HG02610 (cell line): Measurements from ENCODE around the gene DTNB.
A peak's percentile ranks its signal among the peaks of the same experiment; 100 is the strongest.
"Not testable (repeated sequence)": the region's sequence is repeated elsewhere in the genome, so short reads cannot be mapped to it uniquely, and the experiment has no call there.

ENCODE experiments used
- ATAC-seq: cut with Tn5 transposase; IDR thresholded peaks from one replicate; pipeline ENCODE4 v1.9.1; 2021; ENCODE audit warnings: mild to moderate bottlenecking, moderate library complexity; ENCODE audit not compliant: unreplicated experiment

The DTNB gene

DNA sequence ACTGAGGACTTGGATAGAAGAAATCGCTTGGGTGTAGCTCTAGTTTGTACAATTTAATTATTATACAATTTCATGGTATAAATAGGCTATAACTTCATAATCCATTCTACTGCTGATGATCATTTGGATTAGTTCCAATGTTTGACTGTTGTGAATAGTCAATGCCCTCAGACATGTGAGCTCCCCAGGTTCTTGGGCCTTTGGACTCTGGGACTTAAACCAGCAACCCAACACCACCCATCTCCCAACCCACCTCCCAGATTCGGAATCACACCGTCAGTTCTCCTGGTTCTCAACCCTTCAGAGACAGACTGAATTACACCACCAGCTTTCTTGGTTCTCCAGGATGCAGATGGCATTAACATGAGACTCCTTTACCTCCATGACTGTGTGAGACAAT, 247.1 kb downstream of the DTNB start:
- no peak for ATAC-seq

DNA sequence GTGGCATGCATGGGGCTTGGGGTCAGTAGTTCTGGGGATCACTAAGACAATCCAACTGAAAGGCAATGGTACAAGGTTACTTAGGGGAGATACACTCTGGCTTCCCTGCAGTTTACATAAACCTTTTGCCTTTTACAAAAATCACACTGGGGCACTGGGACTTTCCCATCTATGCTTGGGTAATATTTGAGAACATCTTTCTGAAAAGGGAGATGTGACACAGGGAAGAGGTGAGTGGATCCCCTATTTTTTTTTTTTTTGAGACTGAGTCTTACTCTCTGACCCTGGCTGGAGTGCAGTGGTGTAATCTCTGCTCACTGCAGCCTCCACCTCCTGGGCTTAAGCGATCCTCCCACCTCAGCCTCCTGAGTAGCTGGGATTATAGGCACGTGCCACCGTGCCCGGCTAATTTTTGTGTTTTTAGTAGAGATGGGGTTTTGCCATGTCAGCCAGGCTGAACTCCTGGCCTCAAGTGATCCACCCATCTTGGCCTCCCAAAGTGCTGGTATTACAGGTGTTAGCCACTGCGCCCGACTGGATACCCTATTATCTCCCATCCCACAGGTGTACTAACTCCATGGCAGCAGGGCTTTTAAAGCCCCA, 248.8 kb downstream of the DTNB start:
- no peak for ATAC-seq

DNA sequence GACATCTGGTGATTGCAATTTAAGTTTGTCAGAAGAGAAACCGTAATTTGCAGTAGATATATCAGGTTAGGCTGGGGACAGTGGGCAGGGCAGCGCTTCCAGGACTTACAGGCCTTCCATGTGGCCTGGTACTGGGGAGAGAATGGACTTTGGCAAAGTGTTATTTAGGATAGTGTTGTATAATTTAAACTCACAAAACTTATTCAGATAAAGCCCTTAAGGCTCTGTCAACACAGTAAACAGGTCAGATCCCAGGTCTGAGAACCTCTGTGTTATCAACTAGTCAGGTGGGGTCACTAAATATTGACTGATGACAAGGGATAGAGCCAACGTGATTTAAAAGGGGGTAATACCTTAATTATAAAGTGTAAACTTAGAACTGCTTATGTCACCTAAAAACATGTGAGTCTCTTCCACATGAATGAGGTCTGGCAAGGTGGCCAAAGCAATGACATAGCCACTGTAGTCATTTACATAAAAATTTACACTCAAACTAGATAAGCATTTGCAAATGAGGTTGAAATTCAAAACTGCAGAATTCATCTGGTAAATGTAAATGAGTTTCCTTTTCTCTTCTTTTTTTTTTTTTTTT, 251.5 kb downstream of the DTNB start:
- ATAC-seq: no peak

DNA sequence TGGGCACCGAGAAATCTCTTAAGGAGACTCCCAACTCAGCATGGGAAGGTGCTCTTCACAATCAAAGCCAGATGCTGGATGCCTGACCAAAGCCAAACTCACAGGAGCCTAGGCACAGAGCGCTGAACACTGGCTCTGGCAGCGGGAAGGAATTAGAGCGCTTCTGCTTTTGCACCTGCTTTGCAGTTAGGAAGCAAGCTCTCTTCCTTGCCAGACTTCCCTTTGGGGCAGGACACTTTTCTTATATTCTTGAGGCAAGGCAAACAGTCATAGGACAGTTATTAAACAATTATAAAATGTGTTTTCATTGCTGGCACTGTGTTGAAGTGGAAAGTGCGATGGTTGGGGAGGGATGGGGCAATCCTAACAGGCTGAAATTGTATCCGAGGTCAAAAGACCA, 252.1 kb downstream of the DTNB start:
- ATAC-seq: no peak

DNA sequence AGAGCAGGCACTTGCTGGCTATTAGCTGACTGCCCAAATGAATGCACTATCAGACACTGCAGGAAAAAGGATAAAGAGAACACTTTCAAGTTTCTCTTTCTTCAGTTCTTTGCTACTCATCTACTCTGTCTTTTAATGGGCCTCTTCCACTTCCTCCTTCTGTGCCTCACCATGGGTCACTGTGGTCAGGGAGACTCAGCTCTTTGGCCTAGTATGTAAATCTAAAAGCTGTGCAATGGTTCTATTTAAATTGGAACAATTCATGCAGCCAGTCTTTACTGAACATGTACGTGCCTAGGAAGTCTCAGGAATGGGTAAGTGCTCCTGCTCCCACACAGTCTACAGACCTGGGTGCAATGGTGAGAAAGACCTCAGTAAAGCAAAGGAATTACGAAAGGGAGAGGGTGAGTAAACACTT, 252.5 kb downstream of the DTNB start:
- ATAC-seq: peak; percentile 47

DNA sequence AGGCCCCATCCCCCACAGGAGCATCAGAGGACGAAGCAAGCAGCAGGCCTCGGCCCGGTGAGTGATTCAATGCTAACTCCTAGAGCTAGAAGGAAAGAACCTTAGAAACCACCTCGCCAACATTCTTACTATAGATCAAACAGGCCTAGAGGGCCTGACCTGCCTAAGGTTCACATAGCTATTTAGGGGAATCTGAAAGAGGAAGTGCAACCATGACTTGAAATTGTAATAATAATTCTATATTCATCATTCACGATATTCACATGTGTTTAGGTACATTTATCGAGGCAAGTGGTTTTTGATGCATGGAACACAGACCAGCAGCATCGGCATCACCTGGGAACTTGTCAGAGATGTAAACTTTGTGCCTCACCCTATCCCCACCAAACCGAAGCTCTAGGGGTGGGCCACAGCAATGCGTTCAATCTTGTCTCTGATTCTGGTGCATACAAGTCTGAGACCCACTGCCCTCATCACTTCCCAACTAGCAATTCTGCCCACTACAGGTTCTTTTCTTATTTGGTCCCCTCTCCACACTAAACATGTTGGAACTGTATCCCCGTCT, 253.6 kb downstream of the DTNB start:
- peak; percentile 68 for ATAC-seq

DNA sequence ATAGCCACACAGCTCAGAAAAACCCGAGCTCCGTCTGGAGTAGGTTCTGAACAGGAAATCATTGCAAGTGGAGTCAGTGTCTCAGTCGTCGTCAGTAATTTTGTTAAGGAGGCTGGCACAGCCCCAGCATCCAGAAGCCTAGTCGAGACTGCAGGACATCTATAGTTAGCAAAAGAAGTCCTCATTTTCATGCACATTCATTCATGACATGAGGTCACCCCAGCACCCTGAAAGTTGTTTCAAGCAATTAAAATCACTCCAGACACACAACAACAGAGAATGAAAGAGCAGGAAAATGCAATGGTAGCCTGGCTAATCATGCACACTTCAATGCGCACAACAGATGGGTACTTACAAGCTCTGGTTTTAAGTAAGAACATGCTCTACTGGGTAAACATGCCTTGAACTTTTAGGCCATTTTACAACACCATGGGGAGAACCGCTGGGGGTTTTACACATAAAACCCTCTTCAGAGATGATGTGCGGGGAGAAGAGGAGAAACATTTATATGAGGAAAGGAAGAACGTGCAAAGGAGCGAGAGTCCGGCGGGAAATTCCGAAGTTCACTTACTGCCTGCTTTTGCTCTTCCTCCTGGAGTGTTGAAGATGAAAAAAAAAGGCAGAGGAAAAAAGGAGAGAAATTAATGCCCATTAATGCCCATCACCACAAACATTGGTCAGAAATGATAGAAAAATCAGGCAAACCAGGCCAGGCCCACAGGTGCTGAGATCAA, 254.3 kb downstream of the DTNB start:
- ATAC-seq: peak; percentile 35

DNA sequence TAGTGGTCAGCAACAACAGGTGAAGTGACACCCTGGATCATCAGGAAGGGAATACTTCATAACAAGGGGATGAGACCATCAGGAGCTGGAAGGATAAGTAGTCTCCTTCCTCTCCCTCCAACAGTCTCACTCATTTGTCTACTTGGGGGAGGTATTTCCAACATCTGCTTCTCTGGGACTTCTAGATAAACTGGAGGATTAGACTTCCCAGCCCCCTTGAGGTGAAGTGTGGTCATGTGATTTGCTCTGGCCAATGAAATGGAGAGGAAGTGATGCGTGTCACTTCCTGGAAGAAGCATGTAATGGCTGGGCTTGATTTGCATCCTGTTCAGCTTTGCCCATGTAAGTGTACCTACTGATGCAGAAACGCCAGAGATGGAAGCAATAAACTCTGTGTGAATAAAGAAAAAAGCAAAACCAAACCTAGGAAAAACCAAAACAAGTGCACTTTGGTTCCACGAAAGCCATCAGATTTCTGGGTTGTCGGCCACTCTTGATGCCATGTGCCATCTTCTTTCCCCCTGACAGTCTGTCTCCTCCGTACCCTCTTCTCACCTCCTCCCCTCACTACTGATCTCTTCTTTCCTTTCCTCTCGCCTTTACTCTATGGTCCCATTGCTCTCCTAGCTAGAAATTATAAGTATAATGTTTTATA, 255.5 kb downstream of the DTNB start:
- ATAC-seq: no peak

DNA sequence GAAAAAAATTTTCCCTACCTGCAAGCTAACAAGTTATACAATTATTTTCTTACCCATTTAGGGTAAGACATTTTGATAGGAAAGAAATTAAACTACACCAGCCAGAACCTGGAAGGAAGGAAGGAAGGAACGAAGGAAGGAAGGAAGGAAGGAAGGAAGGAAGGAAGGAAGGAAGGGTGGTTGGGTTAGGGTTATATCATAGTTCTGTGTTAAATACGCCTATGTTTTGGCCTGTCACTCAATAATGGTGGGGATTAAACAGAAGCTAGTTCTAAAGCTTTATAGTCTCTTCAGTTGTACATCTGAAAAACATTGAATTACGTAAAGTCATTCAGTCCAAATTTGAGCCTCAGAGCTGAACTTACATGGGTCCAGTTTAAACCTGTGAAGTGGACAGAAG, 256.7 kb downstream of the DTNB start:
- ATAC-seq: no peak

DNA sequence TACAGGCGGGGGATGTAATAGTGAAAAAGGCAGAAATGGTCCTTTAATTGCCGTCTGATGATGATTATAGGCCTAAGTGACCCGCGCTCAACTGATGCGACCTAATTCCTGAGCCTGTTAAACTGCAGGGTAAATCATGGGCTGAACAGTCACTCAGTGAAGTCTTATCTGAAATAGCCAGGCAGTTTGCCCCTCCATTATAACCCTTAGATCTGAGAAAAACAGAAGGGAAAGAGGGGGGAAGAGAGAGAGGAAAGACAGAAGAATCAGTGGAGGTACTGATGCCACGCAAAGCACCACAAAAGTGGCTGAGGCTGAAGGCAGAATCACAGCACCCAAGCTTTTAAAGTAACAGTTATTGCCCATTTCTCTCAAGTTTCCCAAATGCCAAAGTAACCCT, 258.6 kb downstream of the DTNB start:
- no peak for ATAC-seq

DNA sequence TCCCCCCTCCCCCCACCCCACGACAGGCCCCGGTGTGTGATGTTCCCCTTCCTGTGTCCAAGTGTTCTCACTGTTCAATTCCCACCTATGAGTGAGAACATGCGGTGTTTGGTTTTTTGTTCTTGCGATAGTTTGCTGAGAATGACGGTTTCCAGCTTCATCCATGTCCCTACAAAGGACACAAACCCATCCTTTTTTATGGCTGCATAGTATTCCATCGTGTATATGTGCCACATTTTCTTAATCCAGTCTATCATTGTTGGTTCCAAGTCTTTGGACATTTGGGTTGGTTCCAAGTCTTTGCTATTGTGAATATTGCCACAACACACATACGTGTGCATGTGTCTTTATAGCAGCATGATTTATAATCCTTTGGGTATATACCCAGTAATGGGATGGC, 260.0 kb downstream of the DTNB start:
- not testable (repeated sequence) for ATAC-seq

DNA sequence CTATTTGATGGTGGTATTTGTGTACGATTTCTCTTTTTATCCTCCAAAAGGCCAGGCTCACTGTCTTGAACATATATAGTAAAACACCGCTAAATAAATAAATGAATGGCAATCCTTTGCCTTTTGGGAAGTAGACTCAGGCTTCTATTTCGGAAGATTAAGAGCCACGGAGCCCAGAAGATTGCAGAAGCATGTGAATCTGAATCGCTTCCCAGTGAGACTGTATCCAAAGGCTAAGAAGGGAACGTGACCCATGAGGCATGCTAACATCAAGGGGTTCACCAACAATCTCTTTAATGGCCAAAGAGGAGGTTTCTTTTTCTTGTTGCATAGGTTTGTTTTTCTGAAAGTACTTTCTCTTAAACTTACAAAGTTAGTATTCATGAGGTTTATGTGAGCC, 261.6 kb downstream of the DTNB start:
- ATAC-seq: no peak

DNA sequence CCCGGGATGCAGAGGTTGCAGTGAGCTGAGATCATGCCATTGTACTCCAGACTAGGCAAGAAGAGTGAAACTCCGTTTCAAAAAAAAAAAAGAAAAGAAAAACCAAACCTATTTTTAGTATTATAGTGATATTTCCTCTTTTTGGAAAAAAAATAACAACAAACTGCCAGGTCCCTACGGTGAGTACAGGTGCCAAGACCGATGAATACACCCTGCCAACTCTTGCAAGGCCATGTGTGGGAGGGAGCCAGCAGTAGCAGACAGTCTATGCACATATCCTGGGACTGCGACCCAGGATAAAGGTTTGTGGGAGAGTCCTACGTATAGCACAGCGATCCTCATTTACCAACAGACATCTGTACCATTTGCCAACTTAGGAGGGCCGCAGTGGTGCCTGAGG, 262.1 kb downstream of the DTNB start:
- no peak for ATAC-seq

DNA sequence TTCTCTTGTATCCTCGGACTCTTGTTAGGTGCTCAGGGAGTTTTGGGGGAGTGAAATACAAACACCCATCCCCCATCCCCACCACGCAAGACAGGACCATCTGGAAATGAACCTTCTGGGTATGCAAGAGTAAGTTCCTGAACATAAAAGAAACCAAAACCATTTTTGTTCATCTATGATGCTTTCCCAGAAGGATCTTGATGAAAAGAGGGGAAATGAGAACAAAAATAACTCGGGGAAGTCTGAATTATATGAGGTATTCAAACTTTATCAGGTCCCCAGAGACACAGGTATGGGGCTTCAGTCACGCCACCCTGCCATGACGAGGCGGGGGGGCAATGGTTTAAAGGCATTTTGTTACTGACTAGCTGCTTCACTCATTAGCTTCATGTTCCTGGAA, 263.0 kb downstream of the DTNB start:
- ATAC-seq: peak; percentile 70

DNA sequence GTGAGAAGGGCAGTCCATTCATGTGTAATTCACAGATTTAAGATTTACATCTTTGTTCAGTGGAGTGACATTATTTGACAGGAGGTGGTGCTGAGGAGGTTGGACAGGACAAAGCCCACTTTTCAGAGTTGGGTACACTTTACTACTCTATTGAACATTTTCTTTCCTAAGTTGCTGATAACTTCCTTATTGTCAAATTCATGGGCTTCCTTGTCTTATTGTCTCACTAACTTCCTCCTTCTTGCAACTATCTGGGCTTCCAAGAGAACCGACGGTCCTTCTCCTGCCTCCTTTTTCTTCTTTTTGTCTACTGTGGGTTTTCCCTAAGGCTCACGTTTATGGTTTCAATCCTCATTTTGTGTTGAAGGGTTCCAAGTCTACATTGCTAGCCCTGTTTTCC, 263.9 kb downstream of the DTNB start:
- no peak for ATAC-seq

DNA sequence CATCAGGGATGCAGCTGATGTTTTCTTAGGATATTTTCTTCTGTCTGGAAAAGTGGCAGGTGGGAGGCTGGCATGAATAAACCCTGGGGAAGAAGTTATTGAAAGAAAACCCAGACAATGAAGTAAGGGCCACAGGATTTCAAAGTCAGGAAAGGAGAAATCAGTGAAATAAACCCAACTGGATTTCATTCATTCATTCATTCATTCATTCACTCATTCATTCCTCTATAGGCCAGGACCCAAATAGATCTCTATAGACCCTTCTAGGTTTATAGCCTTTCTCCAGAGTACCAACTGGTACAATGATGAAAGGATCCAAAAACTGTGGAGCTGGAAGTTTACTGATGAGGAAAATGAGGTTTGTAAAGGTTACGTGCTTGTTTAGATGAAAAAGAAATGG, 264.3 kb downstream of the DTNB start:
- no peak for ATAC-seq

DNA sequence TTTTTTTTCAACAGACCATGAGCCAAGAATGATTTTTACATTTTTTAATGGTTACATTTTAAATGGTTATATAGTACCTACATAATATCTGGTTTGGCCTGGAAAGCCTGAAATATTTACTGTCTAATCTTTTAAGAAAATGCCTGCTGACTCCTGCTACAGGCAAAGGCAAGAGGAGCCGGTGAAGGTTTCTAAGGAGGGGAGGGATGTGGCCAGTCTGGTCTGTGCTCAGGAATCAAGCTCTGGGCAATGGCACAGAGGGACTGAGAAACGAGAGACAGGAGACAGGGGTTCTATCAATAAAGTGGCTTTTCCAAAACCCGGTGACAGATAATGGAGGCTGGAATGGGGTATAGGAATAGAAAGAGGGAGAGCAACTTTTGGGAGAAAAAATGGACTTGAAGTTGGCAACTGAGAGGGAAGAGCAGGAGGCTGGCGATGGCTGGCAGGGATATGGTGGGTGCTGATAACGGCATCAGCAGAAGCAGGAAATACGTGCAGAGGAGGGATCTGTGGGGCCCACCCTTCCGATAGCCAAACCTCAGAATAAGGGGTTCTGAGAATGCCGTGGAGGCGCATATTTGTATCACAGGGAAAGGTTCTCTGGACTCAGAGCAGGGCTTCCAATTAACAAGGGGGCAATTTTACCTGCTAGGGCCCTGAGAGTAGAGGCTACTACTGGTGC, 267.6 kb downstream of the DTNB start:
- no peak for ATAC-seq

DNA sequence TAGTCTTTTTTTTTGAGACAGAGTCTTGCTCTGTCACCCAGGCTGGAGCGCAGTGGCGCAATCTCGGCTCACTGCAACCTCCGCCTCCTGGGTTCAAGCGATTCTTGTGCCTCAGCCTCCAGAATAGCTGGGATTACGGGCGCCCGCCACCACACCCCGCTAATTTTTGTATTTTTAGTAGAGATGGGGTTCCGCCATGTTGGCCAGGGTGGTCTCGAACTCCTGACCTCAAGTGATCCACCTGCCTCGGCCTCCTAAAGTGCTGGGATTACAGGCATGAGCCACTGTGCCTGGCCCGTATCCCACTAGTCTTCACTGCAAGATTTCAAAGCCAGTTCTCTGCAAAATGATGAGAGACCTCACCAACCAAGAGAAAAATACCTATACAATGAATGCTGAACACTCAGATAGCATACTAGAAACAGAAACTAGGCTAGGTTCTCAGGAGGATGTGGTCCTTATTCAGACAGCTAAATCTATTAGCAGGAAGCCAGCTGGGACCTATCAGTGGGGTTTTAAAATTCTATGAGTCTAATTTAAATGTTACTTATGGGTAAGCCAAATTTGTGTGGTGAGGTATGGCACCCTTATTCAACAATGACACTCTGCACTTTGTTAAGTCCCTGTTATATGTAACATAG, 270.1 kb downstream of the DTNB start:
- peak; percentile 76 for ATAC-seq

DNA sequence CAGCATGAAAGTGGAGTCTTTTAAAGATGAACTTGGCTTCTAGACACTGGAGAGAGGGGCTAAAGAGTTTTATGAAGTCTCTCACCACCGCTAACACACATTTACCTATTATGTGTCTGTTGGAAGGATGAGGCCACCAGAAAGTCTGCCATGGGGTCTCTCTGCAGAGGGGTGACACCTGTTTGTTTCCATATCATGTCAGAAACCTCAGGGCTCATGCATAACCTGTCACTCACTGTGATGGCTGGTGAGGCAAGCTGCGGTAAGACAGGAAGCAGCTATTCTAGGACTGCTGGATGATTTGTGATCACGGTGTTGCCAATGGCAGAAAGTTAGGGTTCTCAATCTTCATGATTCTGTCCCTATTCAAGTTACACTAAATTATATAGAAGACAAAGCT, 270.9 kb downstream of the DTNB start:
- ATAC-seq: peak; percentile 42

DNA sequence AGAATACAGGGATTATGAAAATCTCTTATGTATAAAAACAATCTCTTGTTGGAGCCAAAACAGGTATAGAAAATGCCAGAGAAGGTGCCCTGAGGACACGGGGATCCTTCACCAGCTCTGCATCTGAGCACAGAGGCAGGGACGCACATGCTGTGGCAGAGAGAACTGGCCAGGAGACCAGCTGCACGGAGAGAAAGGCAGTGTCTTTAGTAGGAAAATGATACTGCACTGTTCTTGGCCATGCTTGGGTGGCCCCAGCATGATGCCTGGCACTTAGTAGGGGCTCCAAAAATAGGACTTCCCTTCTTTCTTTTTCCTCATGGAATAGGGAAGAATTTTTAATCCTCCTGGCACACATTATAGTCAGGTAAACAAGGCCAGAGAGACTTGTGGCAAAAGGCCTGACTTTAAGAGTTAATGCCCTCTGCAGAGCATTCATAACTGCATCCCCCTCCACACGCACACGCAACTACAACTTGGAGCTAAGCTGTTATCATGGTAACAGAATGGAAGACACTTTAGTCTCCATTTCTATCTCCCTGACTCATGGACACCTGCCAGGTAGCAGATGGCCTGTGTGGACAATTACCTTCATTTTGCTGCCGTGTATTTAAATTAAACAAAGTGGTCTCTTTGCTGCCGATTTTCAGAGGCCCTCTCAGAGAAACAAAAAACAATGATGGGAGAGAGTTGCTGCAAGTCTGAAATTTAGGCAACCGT, 271.9 kb downstream of the DTNB start:
- ATAC-seq: no peak
